GM21825 (cell line): ENCODE measurements around the gene MYO1G.
"Not testable (repeated sequence)": the region's sequence is repeated elsewhere in the genome, so short reads cannot be mapped to it uniquely, and the experiment has no call there.

ENCODE experiments used
- ATAC-seq: cut with Tn5 transposase; IDR thresholded peaks from one replicate; pipeline ENCODE4 v1.9.1; 2021; ENCODE audit warnings: mild to moderate bottlenecking, moderate library complexity; ENCODE audit not compliant: unreplicated experiment

MYO1G gene

DNA sequence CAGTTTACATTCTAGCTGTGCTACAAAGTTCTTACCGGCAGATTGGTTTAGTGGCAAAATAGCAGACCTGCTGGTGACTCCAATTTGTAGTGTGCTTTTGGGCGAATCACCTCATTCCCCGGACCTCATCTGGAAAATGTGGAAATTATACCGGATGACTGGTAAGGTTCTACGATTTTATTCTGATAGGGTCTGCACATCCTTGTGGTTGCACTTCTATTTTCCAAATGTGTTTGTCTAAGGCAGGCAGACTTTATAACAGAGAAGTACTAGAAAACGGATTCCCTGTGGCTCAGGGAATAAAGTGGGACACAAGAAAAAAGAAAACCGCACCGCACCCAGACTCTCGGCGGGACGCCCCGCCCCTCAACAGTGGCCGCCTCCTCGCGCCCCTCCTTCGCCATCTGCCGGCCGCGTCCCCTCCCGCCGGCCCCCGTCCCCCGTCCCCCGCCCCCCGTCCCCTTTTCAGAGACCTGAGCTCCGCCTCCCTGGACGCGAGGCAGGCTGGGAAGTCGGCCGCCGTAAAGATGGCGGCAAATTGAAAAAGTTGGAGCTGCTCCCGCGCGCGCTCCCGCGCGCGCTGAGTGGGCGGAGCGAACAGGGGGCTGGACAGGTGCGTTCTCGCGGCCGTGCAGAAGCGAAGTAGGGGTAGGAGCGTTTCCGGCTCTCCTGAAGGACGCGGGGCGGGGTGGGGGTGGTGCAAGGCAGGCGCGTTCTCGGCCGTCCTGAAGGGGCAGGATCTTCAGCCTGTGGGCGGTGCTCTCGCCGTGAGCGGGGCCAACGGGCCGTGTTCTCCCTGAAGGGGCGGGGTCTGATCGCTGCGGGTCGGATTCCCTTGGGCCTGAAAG, 20.7 kb upstream of the MYO1G start:
- peak; percentile 74 for ATAC-seq

DNA sequence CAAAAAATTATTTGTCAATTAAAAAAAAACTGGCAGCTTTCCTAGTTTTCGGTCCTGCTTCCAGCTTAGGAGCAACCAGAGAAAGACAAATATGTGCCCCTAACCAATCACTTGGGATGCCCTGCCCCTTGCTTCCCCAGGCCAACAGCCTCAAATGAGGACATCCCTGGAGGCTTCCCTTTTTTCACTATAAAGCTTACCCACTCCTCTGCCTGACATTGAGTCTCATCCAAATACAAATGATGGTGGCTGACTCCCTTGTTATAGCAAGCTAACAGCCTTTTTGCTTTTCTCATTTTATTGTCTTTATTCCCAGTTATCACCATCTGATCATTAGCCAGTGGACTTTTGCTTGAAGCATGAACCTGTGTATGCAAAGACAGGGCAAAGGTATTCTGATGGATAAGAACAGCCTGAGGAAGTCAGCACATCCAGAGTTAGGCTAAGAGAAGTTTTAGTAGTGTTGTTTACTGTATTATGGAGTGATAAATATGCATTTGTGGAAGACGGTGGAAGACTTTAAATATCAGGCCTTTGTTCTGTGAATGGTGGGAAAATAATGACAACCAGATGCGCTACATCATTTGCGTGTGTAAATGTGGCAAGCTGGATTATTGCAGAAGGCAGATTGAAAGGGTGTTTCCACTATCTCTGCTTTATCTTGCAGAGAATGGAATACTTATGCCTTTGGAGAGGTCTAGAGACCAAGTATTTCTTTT, 19.5 kb upstream of the MYO1G start:
- no peak for ATAC-seq

DNA sequence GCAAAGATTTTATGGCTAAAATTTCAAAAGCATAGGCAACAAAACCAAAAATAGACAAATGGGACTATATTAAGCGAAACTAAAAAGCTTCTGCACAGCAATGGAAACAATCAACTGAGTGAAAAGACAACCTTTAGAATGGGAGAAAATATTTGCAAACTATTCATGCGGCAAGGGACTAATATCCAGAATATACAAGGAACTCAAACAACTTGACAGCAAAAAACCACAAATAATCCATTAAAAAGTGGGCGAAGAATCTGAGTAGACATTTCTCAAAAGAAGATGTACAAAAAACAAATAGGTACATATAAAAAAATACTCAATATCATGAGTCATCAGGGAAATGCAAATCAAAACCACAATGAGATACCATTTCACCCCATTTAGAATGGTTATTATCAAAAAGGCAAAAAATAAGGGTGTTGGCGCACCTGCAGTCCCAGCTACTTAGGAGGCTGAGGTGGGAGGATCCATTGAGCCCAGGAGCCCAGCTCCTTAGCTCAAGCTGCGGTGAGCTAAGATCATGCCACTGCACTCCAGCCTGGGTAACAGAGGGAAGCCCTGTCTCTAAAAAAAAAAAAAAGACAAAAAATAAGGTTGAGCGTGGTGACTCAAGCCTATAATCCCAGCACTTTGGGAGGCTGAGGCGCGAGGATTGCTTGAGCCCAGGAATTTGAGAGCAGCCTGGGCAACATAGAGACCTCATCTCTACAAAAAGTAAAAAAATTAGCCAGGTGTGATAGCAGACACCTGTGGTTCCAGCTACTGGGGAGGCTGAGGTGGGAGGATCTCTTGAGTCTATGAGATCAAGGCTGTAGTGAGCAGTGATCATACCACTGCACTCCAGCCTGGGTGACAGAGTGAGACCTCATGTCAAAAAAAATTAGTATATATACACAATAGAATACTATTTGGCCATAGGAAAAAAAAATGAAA, 17.0 kb upstream of the MYO1G start:
- ATAC-seq, result no peak

DNA sequence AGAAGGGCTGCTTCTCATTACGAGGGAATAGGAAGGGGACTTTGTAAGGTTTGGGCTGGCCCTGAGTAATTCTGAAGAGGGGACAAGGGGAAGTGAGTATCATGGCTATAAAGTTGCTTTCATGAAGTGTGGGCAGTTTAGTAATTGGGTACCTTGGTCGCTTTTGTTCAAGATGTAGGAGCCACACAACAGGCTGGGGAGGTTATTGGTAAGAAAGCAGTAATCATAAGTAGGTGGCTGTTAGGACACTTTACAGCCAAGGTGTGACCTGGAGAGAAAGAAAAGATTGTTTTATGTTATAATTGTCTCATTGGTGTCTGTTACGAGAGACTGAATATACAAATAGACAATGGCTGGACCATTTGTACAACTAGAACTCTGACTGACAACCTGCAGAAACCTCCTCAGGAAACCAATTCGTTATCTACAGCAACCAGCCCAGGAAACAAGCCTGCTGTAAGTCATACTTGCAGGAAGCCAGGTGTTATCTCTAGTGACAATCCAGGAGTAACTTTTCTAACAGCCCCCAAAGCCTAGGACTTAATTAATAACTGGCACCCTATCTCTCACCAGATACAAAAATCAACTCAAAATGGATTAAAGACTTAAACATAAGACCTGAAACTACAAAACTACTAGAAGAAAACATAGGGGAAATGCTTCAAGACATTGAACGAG, 16.2 kb upstream of the MYO1G start:
- no peak for ATAC-seq

DNA sequence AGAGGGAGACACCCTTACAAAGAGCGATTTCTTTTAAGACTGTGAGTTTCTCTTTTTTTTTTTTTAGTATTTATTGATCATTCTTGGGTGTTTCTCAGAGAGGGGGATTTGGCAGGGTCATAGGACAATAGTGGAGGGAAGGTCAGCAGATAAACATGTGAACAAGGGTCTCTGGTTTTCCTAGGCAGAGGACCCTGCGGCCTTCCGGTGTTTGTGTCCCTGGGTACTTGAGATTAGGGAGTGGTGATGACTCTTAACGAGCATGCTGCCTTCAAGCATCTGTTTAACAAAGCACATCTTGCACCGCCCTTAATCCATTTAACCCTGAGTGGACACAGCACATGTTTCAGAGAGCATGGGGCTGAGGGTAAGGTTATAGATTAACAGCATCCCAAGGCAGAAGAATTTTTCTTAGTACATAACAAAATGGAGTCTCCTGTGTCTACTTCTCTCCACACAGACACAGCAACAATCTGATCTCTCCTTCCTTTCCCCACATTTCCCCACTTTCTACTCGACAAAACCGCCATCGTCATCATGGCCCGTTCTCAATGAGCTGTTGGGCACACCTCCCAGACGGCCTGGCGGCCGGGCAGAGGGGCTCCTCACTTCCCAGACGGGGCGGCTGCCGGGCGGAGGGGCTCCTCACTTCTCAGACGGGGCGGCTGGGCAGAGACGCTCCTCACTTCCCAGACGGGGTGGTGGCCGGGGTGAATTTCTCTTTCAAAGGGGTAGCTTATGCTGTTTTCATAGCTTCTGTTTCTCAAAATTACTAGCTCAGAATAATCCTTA, 13.4 kb upstream of the MYO1G start:
- not testable (repeated sequence) for ATAC-seq

DNA sequence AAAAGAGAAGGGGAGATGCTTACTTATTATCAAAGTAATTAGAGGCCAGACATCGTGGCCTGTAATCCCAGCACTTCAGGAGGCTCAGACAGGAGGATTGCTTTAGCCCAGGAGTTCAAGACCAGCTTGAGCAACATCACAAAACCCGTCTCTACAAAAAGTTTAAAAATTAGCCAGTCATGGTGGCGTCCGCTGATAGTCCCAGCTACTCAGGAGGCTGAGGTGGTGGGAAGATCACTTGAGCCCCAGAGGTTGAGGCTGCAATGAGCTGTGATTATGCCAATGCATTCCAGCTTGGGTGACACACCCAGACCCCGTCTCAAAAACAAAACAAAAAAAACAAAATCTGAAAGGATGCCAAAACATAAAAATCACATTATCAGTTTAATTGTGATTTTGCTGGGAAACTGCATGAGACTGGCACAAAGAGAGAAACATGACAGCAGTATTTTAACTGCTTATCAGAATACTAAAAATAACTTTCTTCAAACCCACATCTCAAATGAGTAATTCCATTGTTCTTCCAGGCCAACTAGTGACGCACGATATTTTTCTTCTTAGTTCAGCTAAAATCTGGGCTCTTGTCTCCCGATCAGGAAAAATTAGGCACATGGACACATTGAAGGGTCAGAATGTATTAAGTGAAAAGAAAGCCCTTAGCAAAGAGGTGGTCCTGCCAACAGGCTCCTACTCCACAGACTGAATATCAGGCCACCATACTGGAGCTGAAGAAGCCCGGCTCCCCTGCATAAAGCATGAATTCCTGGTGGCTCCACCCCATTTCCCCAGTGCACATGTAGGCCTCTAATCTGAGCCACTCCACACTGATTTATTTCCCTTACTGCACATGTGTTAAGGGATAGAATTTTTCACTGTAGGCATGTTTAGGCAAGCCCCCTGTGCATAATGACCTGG, 11.6 kb upstream of the MYO1G start:
- ATAC-seq, result no peak

DNA sequence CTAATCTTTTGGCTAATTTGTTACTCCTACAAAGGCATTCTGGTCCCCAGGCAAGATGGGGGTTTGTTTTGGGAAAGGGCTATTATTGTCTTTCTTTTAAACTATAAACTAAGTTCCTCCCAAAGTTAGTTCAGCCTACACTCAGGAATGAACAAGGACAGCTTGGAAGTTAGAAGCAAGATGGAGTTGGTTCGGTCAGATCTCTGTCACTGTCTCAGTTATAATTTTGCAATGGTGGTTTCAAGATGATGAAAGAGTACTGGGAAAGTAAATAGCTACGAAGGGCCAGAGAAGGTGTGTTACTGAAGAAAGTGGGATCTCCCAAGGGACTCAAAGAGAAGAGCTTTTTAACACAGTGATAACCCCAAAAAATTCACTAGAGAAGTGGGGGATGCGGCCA, 10.3 kb upstream of the MYO1G start:
- no peak for ATAC-seq

DNA sequence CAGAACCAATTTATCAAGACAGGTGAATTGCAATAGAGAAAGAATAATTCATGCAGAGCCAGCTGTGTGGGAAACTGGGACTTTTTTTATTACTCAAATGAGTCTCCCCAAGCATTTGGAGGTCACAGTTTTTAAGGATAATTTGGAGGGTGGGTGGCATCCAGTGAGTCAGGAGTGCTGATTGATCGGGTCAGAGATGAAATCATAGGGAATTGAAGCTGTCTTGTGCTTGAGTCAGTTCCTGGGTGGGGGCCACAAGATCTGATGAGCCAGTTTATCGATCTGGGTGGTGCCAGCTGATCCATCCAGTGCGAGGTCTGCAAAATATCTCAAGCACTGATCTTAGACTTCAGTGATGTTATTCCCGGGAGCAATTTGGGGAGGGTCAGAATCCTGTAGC, 9.9 kb upstream of the MYO1G start:
- no peak for ATAC-seq

DNA sequence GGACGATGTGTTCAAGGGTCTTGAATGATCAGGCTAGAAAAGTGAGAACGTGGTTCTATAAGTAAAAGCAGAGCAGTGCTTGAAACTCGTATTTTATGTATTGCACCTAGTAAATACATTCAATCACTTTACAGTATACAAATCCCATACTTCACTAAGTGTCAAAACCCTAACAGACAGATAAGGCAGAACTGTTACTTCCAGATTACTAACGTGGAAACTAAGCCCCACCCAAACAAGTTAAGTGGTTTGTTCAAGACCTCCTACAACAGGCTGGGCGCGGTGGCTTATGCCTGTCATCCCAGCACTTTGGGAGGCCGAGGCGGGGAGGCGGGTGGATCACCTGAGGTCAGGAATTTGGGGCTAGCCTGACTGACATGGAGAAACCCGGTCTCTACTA, 9.2 kb upstream of the MYO1G start:
- no peak for ATAC-seq

DNA sequence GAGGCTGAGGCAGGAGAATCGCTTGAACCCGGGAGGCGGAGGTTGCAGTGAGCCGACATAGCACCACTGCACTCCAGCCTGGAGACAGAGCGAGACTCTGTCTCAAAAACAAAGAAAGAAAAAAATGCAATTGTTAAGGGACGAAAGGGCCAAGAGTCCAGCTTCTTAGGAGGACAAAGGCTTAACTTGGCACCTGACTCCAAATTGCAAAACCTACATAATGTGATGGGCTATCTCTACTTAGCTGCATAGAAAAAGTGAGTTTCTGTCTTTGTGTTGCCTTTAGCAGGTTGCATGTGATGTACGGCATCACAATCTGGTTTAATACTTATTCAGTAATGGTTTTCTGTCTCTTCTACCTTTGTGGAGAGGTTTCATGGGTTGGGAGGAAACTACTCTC, 8.6 kb upstream of the MYO1G start:
- no peak for ATAC-seq

DNA sequence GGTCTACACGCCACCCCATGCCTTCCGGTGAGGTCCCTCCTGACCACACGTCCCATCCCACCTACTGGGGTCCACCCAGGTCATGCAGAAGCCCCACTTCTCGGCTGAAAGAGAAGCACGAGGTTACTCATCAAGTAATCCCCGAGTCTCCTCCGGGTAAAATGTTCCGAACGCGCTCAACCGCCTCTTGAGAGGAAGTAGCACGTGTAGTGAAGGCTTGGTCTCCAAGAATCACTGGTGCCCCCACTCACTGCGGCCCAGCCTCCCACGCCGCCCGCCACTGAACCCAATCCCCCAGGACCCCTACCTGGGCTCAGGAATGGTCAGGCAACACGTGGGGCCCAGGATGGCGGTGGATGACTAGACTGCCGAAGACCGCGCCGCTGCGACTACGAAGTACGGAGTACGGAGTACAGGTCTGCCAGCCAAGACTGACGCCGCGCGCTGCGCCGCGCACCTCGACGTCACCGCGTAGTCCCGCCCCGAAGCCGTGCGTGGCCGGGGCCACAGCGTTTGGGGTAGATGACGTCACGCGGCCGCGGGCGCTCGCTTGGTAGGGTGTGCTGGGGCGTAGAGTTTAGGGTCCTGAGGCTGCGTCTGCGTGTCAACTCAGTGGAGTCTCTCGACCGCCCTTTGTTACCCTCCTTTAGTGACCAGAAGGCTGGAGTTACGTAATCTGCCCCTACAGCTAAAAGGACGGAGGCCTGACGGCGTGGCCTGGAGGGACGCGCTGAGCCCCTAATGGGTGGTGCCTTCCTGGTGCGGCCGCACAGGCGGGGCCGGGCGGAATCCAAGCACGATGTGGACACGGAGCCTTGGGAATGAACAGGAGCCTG, 7.6 kb upstream of the MYO1G start:
- ATAC-seq, result peak; percentile 94

DNA sequence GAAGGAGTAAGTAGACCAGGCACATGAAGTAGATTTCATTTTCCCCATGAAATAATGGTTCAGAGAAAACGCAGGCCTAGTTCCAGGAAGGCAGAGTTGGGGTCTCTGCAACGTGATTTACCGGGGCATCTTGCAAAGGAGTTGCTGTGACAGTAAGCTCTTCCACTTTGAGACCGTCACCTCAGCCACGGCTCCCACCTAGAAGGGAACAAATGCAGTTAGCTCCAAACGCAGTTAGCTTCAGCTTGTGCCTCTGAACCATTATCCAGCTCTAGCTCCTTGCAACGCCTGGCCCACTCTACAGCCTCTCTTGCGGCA, 7.0 kb upstream of the MYO1G start:
- no peak for ATAC-seq

DNA sequence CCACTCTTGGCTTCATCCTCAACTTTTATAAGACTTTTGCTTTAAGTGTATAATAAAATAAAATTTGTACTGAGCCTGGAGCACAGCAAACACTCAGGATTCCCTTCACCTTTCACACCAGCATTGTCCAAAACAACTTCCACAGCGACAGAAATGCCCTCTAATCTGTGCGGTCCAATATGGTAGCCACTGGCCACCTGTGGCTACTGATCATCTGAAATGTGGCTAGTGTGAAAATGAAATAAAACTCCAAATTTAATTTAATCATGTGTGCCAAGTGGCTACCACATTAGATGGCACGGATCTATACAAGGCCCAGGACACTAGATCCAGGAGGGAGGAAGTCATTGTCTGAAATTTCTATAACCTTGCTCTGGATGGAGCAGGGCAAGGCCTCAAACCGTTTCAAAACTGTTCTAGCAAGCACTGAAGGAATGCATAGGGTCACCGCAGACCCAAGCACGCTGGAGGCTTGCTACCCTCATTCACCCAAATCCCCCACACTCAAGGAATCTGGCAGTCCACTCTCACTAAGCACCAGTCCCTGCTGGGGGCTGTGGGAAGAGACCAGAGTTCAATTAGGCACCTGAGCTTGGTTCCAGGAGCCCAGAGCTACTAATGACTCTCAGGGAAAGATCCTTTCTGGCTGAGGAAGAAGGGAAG, 6.3 kb upstream of the MYO1G start:
- no peak for ATAC-seq

DNA sequence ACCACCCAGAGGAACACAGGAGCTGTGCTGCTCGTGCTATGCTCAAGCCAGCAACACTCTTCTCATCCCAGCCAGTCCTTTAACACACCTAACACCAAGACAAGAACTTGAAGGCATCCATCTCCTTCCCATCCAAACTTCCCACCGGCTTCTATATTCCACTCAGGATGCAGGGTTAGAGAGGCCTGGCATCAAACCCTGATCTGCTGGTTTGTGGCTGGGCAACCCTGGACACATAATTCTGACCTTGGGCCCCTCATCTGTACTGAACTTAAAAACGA, 5.6 kb upstream of the MYO1G start:
- no peak for ATAC-seq

DNA sequence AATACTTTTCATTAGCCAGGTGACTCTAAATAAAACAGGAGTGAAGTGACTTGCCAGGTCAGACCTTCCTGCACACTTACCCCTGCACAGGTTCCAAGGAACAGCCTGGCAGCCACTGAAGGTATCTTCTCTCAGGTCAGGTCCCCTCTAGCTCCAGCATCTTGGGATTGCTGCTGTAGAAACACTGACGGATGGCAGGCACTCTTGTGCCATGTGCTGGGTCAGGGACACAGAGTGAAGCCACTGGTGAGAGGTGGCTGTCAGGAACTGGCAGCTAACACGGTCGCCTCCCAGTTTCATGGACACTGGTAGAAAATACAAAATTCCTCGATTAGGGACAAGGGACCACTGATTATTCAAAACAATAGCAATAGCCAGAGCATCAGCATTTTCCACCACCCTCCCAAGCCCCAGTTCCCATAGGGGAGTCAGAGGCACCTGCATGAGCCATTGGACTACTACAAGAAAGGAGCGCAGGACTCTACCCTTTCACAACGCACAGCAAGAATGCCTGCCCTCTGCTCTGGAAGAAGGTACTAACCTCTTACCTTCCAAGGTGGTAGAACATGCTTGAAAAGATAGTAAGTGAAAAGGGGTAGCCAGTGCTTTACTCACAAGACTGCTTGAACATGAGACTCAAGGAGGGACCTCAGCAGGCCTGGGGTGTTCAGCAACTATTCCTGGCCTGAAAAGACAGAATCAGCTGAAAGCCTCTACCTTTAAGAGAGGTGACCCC, 5.1 kb upstream of the MYO1G start:
- no peak for ATAC-seq

DNA sequence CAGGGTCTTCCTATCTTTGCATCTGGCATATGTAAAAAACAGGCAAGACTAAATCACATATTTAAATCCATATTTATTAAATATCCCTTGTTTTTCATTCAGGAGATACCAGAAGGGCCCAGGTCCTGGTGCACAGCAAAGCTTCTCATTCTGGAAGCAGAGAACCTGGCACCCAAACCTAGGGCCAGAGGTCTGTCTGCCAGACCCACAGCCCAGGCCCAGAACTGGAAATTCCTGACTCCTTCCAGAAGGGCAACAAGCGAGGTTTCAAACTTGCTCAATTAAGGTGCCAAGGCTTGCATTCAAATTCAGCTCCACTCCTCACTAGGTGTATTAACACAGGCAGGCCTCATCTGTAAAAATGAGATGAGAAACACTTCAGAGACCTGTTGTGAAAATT, 4.2 kb upstream of the MYO1G start:
- no peak for ATAC-seq

DNA sequence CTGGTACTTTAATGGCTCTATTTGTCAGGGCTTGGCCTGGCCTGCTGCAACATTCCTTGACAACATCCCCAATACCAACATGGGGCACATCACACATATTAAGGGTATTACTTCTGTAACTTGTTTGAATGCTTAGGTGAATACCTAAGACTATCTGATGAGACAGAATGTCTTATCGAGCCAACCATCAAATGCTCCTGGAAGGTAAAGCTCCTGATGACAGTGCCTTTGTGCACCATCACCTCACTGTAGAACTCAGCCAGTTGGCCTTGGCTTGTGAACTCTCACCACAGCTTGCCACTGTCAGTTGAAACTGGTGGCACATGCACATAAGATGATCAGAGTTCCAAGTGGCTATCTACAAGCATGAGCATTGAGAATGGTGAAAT, 3.7 kb upstream of the MYO1G start:
- no peak for ATAC-seq
